Activated CD4-positive, alpha-beta T cell treated with anti-CD3 and anti-CD28 coated beads, Interleukin-2, Interleukin-6, amounts not matched to agents 100 ng/mL and 50 ng/mL, durations not matched to agents 16 hours and 8 hours (primary cell): Measurements from ENCODE around the gene CRYZ.

Experiments used
- DNase-seq: peaks from one replicate; pipeline ENCODE4 v3.0.0-alpha.2; 2020

CRYZ gene

GRCh38 chr1:74729741-74730478, 2.9 kb downstream of the CRYZ start:
- DNase-seq: peak; percentile 43

GRCh38 chr1:74728736-74729135, 4.1 kb downstream of the CRYZ start:
- DNase-seq: no peak

DNA sequence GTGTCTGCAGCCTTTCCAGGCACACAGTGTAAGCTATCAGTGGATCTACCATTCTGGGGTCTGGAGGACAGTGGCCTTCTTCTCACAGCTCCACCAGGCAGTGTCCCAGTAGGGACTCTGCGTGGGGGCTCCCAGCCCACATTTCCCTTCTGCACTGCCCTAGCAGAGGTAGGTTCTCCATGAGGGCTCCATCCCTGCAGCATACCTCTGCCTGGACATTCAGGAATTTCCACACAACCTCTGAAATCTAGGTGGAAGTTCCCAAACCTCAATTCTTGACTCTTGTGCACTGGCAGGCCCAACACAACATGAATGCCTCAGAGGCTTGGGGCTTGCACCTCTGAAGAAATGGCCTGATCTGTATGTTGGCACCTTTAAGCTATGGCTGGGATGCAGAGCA, 6.8 kb downstream of the CRYZ start:
- DNase-seq: no peak

DNA sequence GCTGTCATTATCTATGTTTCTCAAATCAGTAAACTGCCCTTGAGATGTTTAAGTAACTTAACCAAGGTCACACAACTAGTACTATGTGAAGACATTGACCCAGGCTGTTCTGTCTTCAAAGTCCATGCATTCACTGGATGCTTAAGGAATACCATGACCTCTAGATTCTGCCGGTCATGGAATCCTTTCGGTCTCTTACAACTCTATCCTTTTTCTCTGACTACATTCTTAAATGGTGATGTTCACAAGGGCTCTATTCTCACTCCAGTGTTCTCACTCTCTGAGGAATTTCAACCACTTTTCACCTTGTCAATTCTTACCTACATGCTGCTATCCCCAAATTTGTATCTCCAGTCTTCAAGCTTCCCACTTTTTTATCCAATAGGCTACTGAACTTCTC, 15.2 kb downstream of the CRYZ start:
- no peak for DNase-seq

DNA sequence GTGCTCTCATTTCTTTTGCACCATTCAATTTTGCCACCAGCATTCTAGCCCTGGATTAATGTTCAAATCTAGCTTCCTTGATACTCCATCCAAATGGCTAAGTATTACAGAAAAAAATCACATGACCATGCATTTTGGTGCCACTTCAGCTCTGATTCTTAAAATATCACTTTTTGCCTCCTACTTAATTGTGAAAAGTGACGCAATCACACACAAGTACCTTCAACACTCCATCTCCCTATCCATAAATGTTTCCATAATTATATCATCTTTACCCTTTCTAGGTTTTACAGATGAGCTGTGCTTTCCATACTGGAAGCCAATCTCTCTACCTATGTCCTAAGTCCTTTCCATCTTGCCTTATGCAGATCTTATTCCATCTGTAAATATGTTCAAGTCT, 16.0 kb downstream of the CRYZ start:
- no peak for DNase-seq

DNA sequence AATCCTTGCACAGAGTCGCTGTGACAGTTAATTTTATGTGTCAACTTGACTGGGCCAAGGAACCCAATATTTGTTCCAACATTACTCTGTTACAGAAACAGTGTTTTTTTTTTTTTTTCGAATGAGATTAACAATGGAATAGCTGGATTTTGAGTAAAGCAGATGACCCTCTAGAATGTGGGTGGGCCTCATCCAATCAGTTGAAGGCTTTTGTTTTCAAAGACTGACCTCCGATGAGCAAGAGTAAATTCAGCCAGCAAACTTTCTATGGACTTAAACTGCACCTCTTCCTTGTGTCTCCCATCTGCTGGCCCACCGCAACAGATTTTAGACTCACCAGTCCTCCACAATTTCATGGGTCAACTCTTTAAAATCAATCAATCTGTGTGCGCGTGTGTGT, 17.0 kb downstream of the CRYZ start:
- no peak for DNase-seq

DNA sequence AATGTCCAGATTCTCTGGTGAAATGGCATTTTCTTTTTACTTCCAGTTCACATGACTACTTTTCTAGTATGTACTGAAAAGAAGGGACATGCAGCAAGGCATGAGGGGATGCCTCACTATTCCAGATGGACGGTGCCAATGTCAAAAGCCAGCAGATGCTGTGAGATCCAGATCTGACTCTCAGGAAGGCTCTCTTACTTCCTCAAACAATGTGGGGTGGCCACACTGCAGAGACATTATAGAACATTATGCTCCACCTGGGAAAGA, 17.7 kb downstream of the CRYZ start:
- DNase-seq: no peak

DNA sequence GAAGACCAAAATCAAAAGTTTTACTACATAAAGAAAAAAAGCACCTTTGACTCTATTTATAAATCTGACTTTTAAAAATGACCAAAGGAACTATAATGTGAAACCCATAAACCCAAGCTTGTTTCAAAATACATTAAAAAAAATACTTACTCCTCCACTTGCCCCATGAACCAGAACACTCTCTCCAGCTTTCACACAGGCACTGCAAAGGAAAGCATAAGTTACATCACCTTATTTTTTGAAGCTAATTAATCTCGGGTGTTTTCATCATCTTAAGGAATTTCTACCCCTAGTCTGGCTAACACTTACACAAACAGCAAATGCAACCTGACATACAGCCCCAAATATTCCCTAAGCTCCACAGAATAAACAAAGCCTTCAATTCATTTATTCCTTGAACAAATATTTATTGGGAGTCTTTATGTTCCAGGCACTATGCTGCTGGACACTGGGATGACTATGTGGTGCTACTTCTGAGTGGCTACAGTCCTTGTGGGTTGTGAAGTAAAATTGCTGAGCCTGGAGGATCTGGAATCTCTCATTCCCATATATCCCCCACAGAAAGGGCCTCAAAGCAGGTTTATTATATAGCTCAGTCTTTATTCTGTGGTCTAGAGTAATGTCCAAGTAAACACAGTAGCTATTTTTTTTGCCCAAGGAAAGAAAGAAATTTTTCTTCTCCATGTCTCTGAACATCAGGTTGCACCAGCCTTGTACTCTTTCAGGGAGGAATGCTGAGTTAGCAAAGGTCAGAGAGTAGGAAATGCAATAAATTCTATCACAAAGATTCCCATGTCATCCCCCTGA, 18.2 kb downstream of the CRYZ start:
- no peak for DNase-seq

GRCh38 chr1:74713849-74714248, 19.0 kb downstream of the CRYZ start:
- no peak for DNase-seq

GRCh38 chr1:74712881-74713280, 20.0 kb downstream of the CRYZ start:
- no peak for DNase-seq

DNA sequence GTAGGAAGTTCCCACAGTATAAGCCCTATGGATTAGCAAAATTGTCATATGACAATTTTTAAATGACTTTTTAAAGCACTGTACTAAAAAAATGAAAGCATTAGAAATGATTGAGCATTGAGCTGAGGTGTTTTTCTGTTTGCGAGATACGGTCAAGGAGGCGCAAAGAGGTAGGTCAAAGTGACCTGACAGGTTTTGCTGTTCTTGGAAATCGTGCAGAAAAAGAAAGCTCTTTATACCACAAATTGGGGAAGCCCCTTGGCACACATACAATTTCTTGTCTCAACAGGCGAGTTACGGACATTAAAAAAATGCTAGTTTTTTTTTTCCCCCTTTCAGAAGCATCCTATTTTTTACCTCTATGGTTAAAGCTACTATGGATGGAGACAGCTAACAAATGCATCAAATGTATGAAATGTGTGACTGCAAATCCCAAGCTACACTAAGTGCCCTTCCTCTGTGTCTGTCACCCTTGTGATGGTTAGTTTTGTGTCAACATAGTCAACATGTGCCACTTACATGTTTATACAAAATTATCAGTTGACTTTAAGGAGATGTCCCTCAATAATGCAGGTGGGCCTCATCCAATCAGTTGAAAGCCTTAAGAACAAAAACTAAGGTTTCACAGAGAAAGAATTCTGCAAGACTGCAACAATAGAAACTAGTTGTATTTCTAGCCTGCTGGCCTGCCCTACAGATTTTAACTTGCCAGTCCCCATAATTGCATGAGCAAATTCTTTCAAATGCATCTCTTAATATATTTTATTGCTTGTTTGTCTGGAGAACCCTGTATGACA, 29.3 kb downstream of the CRYZ start:
- DNase-seq: no peak

GRCh38 chr1:74699331-74699730, 33.5 kb downstream of the CRYZ start:
- DNase-seq: no peak

DNA sequence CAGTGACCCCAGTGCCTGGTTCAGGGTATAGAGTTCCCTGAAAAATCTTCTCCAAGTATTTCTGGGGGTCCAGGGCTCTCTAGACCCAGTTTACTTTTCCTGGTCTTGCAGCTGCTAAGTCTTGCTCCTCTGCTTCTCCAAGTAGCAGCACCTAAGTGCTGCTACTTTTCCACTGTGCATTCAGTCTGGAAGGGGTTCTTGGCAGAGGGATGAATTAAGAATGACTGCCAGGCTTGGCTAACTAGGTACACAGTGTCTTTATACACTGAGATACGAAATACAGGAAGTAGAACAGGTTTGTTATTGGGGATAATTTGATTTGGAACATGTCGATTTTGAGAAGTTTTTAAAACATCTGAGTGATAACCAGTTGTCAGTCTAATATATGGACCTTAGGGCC, 35.0 kb downstream of the CRYZ start:
- DNase-seq: no peak

DNA sequence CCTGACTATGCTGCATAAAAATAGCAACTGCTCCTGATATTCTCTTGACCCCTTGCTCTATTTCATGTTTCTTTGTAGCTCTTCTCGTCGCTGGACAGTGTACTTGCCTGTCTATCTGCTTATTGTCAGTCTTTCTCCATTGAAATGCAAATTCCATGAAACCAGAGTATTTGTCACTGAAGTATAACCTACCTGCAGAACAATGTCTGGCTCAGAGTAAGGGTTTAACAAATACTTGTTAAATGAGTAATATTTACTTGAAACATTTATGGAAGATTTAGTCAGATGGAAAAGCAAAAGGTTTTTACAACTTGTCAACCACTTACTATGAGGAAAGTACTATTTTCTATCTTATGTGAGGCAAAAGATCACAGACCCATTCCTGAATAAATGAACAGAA, 39.4 kb downstream of the CRYZ start:
- DNase-seq: no peak

GRCh38 chr1:74690909-74691308, 41.9 kb downstream of the CRYZ start:
- no peak for DNase-seq

GRCh38 chr1:74690364-74690696, 42.5 kb downstream of the CRYZ start:
- DNase-seq: no peak

GRCh38 chr1:74689621-74690363, 43.1 kb downstream of the CRYZ start:
- DNase-seq: peak; percentile 60

GRCh38 chr1:74686928-74687327, 45.9 kb downstream of the CRYZ start:
- no peak for DNase-seq

GRCh38 chr1:74684301-74684700, 48.5 kb downstream of the CRYZ start:
- DNase-seq: no peak

- DNase-seq: no peak
These were observed 49.2 kb downstream of the CRYZ start for GRCh38 chr1:74683656-74684055.

DNA sequence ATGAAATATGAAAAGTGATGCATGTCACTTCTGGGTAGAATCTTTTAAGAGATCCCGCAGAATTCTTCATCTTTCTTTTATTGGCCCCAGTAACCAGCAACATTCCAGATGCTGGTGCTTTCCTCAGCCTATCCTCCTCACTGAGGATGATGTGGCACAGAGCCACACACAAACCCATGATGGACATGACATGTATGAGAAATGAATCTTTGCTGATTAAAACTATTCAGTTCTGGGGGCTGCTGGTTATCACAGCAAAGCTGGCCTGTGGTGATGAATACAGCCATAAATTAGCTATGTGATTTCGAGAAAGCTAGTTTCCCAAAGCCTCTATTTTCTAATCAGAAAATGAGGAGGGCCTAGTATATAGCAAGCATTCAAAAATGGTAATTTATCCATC, 51.0 kb downstream of the CRYZ start:
- DNase-seq: no peak

GRCh38 chr1:74681449-74681848, 51.4 kb downstream of the CRYZ start:
- peak; percentile 47 for DNase-seq

DNA sequence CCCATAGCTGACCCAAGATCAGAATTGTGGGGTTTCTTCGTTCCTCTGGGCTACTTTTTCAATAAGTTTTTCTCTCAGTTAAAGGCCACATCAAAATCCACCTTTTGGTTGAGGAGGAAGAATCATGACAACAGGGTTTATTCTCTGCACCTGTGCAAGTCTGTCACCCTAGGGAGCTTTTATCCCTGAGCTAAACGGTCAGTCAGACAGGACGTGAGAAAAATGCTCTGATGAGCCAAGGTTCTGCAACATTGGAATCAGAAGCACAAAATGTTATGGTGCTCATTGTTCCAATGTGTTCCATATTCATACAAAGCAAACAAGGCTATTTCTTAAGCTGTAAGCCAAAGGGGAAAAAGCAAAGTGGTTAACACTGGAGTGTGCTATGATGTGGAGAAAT, 51.8 kb downstream of the CRYZ start:
- DNase-seq: no peak
